Mucosa of descending colon (tissue), 3 donors: Measurements from ENCODE around the gene CHM. TPM values are rescaled to one million over a fixed set of nuclear protein-coding genes. Genes with fewer than 3 reads are reported as not detected.

Experiments
- ATAC-seq: fragments of 200-7000 bp; cut with Tn5 transposase; one replicate; pipeline ENCODE4 v1.9.1; 2020; ENCODE audit warnings: mild to moderate bottlenecking, moderate library complexity
- DNase-seq, 3 donors: peaks; one replicate each; pipeline ENCODE4 v3.0.0-alpha.2; 2020
- H3K36me3 ChIP-seq: fragments of 200-600 bp; one replicate; pipeline ENCODE4 v1.8.0; 2021; ENCODE audit warnings: low read depth, mild to moderate bottlenecking
- H3K4me1 ChIP-seq: fragments of 200-600 bp; one replicate; pipeline ENCODE4 v1.8.0; 2021; ENCODE audit warnings: low read depth, mild to moderate bottlenecking
- H3K4me3 ChIP-seq: fragments of 200-600 bp; one replicate; pipeline ENCODE4 v1.8.0; 2021; ENCODE audit warnings: mild to moderate bottlenecking
- H3K9me3 ChIP-seq: fragments of 200-600 bp; one replicate; pipeline ENCODE4 v1.8.0; 2021; ENCODE audit warnings: mild to moderate bottlenecking
- CTCF ChIP-seq: fragments of 200-600 bp; IDR thresholded peaks from one replicate; pipeline ENCODE4 v1.8.0; 2022; ENCODE audit warnings: antibody characterized with exemption, mild to moderate bottlenecking
- intact Hi-C, 2 donors: fragments of 100-400 bp; cut with DNase I in 1 of 2; cut with micrococcal nuclease in 1 of 2; formaldehyde crosslinking; loops; one replicate each; pipeline versions ENCODE4 v1.11.0 to v1.11.1; 2022; cut with DNase I, micrococcal nuclease
- long read RNA-seq, 2 donors: library from polyadenylated mRNA; unstranded; transcript quantifications; one replicate each; pipeline ENCODE4 v2.0.0, GENCODE V29; 2019 to 2021
- total RNA-seq, 3 donors: library from RNA; stranded (reverse); fragmentation: NEBNext Ultra II Directional in 2 of 3; extraction: Animal tissue kit (Norgen Biotek cat#: 25700) in 2 of 3; gene quantifications; one replicate each; pipeline versions ENCODE4 v1.2.1 to v1.2.4, GENCODE V29; 2021 to 2023
- donor health status: DM: no; HTN: no; CAD: no; lungs with moderate emphysema.
- donor health status: DM: no; HTN: no; CAD: no.
- donor health status: DM: no; HTN: yes; CAD: no.

CHM gene, protein sequence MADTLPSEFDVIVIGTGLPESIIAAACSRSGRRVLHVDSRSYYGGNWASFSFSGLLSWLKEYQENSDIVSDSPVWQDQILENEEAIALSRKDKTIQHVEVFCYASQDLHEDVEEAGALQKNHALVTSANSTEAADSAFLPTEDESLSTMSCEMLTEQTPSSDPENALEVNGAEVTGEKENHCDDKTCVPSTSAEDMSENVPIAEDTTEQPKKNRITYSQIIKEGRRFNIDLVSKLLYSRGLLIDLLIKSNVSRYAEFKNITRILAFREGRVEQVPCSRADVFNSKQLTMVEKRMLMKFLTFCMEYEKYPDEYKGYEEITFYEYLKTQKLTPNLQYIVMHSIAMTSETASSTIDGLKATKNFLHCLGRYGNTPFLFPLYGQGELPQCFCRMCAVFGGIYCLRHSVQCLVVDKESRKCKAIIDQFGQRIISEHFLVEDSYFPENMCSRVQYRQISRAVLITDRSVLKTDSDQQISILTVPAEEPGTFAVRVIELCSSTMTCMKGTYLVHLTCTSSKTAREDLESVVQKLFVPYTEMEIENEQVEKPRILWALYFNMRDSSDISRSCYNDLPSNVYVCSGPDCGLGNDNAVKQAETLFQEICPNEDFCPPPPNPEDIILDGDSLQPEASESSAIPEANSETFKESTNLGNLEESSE
- 10 to 100 TPM; 16.6 to 21.0 (median 16.9) TPM for total RNA-seq
- long read RNA-seq, donor 1, full-length matches to known transcripts = 1 of 4 reads
- long read RNA-seq, donor 1, partial matches to known transcripts = 3 of 4 reads
- long read RNA-seq, donor 1, other reads (novel, unspliced or antisense) = 0 of 4 reads
- long read RNA-seq, donor 2, full-length matches to known transcripts = 2 of 3 reads
- long read RNA-seq, donor 2, partial matches to known transcripts = 1 of 3 reads
- long read RNA-seq, donor 2, other reads (novel, unspliced or antisense) = 0 of 3 reads

- Histone ChIP-seq H3K9me3 (no peaks in the 10 kb centered on the region), H3K4me3 (peak within 1 kb of the TSS; percentile 6), H3K36me3 (no peaks in the 10 kb centered on the region), H3K4me1 (no peaks in the 10 kb centered on the region)
- ATAC-seq (peak; percentile 98), DNase-seq (peak; percentile 51 to 80 (median 61))
- no peak for TF ChIP-seq CTCF
- intact Hi-C loops = no loop called here
Measured at GRCh38 chrX:86047174-86047935, at the start of gene CHM. CHM (minus strand) TSS chrX:86047558; CDS start chrX:86047532, 26 bp downstream.

- intact Hi-C loops = no loop called here
- no peak for TF ChIP-seq CTCF
- DNase-seq (no peak), ATAC-seq (no peak)
- Histone ChIP-seq H3K4me3 (no peak overlapping the region), H3K4me1 (no peaks in the 10 kb centered on the region), H3K36me3 (no peaks in the 10 kb centered on the region), H3K9me3 (no peaks in the 10 kb centered on the region)
Measured at GRCh38 chrX:86078650-86079049, 31.3 kb upstream of the CHM start.

GRCh38 chrX:86066998-86067397 lies 19.6 kb upstream of the CHM start:
- Histone ChIP-seq H3K4me1 (no peaks in the 10 kb centered on the region), H3K36me3 (no peaks in the 10 kb centered on the region), H3K9me3 (no peaks in the 10 kb centered on the region), H3K4me3 (no peak overlapping the region)
- intact Hi-C loops = no loop called here
- ATAC-seq = no peak
- TF ChIP-seq CTCF = no peak
- DNase-seq = no peak

DNA sequence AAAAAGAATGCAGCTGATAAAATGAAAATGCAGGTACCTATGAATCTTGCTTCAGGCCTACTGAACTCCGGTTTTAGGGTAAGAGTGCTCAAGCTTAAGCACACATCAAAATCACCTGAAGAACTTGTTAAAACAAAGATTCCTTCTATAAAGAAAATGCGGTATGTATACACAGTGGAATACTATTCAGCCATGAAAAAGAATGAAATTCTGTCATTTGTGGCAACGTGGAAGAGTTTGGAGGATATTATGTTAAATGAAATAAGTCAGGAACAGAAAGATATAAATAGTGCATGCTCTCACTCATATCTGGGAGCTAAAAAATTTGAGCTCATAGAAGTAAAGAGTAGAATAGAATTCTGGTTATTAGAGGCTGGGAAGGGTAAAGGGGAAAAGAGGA lies 14.0 kb upstream of the CHM start:
- no peak for DNase-seq
- Histone ChIP-seq H3K4me1 (no peaks in the 10 kb centered on the region), H3K9me3 (no peaks in the 10 kb centered on the region), H3K4me3 (no peak overlapping the region), H3K36me3 (no peaks in the 10 kb centered on the region)
- ATAC-seq = no peak
- intact Hi-C loops = no loop called here
- no peak for TF ChIP-seq CTCF

- Histone ChIP-seq H3K4me1 (no peaks in the 10 kb centered on the region), H3K4me3 (no peak overlapping the region), H3K9me3 (no peaks in the 10 kb centered on the region), H3K36me3 (no peaks in the 10 kb centered on the region)
- ATAC-seq = no peak
- TF ChIP-seq CTCF = no peak
- no peak for DNase-seq
- intact Hi-C loops = no loop called here
Measured at GRCh38 chrX:86051741-86052140, 4.4 kb upstream of the CHM start.
